Endodermal cell (in vitro differentiated cells): ENCODE results near the gene CSF2. TPM values are rescaled to one million over a fixed set of nuclear protein-coding genes. Genes with fewer than 3 reads are reported as not detected.

Experiments
- DNase-seq: peaks from one replicate; pipeline ENCODE4 v3.0.0-alpha.2; 2017
- H3K27ac ChIP-seq: 2 replicates; pipeline ENCODE4 v1.5.1; 2013; ENCODE audit warnings: mild to moderate bottlenecking, low read depth, low read length, moderate library complexity
- H3K27me3 ChIP-seq: 2 replicates; pipeline ENCODE4 v1.6.1; 2013; ENCODE audit warnings: mild to moderate bottlenecking, low read length, moderate library complexity; ENCODE audit not compliant: insufficient read depth, control insufficient read depth, poor library complexity, severe bottlenecking
- H3K36me3 ChIP-seq: 2 replicates; pipeline ENCODE4 v1.7.0; 2013; ENCODE audit warnings: mild to moderate bottlenecking, low read length, moderate library complexity; ENCODE audit not compliant: control insufficient read depth, insufficient read depth
- H3K4me1 ChIP-seq: one replicate; pipeline ENCODE4 v1.7.0; 2013; ENCODE audit warnings: low read length; ENCODE audit not compliant: control insufficient read depth, insufficient read depth
- H3K4me3 ChIP-seq: 2 replicates; pipeline ENCODE4 v1.5.1; 2013; ENCODE audit warnings: mild to moderate bottlenecking, low read length, moderate library complexity
- H3K9ac ChIP-seq: 2 replicates; pipeline ENCODE4 v1.6.1; 2013; ENCODE audit warnings: mild to moderate bottlenecking, low read length, moderate library complexity; ENCODE audit not compliant: poor library complexity, severe bottlenecking; ENCODE audit errors: extremely low read depth
- H3K9me3 ChIP-seq: 2 replicates; pipeline ENCODE4 v1.6.1; 2013; ENCODE audit warnings: mild to moderate bottlenecking, low read length, moderate library complexity; ENCODE audit not compliant: control insufficient read depth
- H3K27ac Mint-ChIP-seq: 2 replicates; pipeline ENCODE4 v1.8.0; 2020; ENCODE audit warnings: mixed read lengths
- H3K27me3 Mint-ChIP-seq: 2 replicates; pipeline ENCODE4 v1.8.0; 2021; ENCODE audit warnings: mild to moderate bottlenecking, mixed read lengths; ENCODE audit not compliant: insufficient read depth
- H3K36me3 Mint-ChIP-seq: 2 replicates; pipeline ENCODE4 v1.8.0; 2020; ENCODE audit warnings: low read depth, mixed read lengths
- H3K4me1 Mint-ChIP-seq: 2 replicates; pipeline ENCODE4 v1.8.0; 2020; ENCODE audit warnings: mixed read lengths
- H3K4me3 Mint-ChIP-seq: 2 replicates; pipeline ENCODE4 v1.8.0; 2020; ENCODE audit warnings: mild to moderate bottlenecking, moderate library complexity, mixed read lengths
- H3K9me3 Mint-ChIP-seq: 2 replicates; pipeline ENCODE4 v1.8.0; 2020; ENCODE audit warnings: mild to moderate bottlenecking, mixed read lengths
- CTCF ChIP-seq: fragments of 200-600 bp; sonication (generic); conservative IDR thresholded peaks from 2 replicates; pipeline ENCODE4 v1.5.0; 2021; ENCODE audit warnings: antibody characterized with exemption, mild to moderate bottlenecking
- WGBS, 2 experiments: methylation state at CpG; one replicate each; pipeline versions ENCODE4 v1.1.5 to v1.1.7; 2013; ENCODE audit warnings: missing lambda C conversion rate in 2 of 2, mixed read lengths in 1 of 2; ENCODE audit not compliant: insufficient coverage in 1 of 2, insufficient read length in 1 of 2; 5-methylcytosine and 5-hydroxymethylcytosine counted together
- total RNA-seq, 2 donors: library from RNA; stranded (reverse); fragmentation: NEBNext Ultra II Directional in 1 of 2; extraction: Animal tissue kit (Norgen Biotek cat#: 25700) in 1 of 2; gene quantifications; 2 replicates in 1 of 2; 3 replicates in 1 of 2; pipeline ENCODE4 v1.2.1, GENCODE V29; 2021

The CSF2 gene
- total RNA-seq, 2 donors from 2014 or later: not detected

- TF ChIP-seq CTCF: no peak
- Histone ChIP-seq H3K9me3 (no peaks in the 10 kb centered on the region), H3K4me1 (no peaks in the 10 kb centered on the region), H3K4me3 (no peak overlapping the region), H3K36me3 (no peaks in the 10 kb centered on the region), H3K27ac (no peak overlapping the region), H3K9ac (no peak overlapping the region), H3K27me3 (peaks cover 4% of the 10 kb centered on the region)
- Mint-ChIP-seq H3K4me1 (no peaks in the 10 kb centered on the region), H3K27me3 (peaks cover 2% of the 10 kb centered on the region), H3K9me3 (no peaks in the 10 kb centered on the region), H3K27ac (no peak overlapping the region), H3K36me3 (no peaks in the 10 kb centered on the region), H3K4me3 (no peak overlapping the region)
- 88 to 100% methylated on average over 1 to 4 of the region's 4 CpGs for WGBS, 2 experiments
- no peak for DNase-seq
These were observed 40.5 kb upstream of the CSF2 start for GRCh38 chr5:132033122-132033521.

DNA sequence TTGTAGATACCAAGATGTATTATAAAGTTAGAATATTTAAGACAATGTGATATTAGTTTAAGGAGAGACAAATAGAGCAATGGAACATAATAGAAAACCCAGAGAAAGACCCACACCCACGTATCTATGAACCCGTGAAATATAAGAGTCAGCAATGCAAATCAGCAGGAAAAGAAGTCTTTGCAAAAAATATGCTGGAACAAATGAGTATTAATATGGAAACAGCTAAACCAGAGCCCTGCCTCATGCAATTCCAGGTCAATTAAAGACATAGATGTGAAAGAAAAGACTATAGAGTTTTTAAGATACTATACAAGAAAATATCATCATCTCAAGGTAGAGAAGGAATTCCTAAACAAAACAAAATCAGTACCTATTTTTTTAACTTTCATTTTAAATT lies 36.2 kb upstream of the CSF2 start:
- no peak overlapping the region for H3K27ac ChIP-seq
- no peak for DNase-seq
- H3K27ac Mint-ChIP-seq: no peak overlapping the region
- H3K4me3 ChIP-seq: no peak overlapping the region
- peaks cover 6% of the 10 kb centered on the region for H3K27me3 Mint-ChIP-seq
- H3K4me1 ChIP-seq: no peaks in the 10 kb centered on the region
- no peak for TF ChIP-seq CTCF
- H3K36me3 ChIP-seq: no peaks in the 10 kb centered on the region
- WGBS, 2 experiments: 93% methylated on average over 2 of the region's 2 CpGs; no CpG with 5 or more reads in 1 of the 2 experiments
- no peak overlapping the region for H3K4me3 Mint-ChIP-seq
- no peaks in the 10 kb centered on the region for H3K36me3 Mint-ChIP-seq
- H3K9me3 ChIP-seq: no peaks in the 10 kb centered on the region
- no peaks in the 10 kb centered on the region for H3K4me1 Mint-ChIP-seq
- H3K9ac ChIP-seq: no peak overlapping the region
- peaks cover 4% of the 10 kb centered on the region for H3K27me3 ChIP-seq
- no peaks in the 10 kb centered on the region for H3K9me3 Mint-ChIP-seq

DNA sequence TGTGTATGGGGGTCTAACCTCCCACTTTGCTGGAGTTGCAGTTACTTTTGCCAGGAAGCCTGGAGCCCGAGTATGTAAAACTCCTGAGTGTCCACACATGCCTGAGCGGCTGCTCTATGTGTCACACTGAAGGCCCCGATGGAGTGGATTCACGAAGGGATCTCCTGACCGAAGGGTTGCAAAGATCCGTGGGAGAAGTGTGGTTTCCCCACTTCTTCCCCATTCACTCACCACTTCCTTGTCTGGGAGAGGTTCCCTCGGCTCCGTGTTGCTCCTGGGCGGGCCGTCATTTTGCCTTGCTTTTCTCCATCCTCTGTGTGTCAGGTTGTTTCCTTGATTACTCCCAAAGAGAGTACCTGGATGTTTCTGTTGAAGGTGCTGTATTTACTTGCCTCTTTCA lies 29.4 kb upstream of the CSF2 start:
- H3K9me3 Mint-ChIP-seq: no peaks in the 10 kb centered on the region
- 94 to 100% methylated on average over 3 to 10 of the region's 10 CpGs for WGBS, 2 experiments
- no peak for DNase-seq
- no peak overlapping the region for H3K27ac Mint-ChIP-seq
- H3K27ac ChIP-seq: no peak overlapping the region
- no peak overlapping the region for H3K4me3 ChIP-seq
- no peaks in the 10 kb centered on the region for H3K36me3 ChIP-seq
- no peak overlapping the region for H3K9ac ChIP-seq
- H3K4me3 Mint-ChIP-seq: no peak overlapping the region
- H3K4me1 Mint-ChIP-seq: no peaks in the 10 kb centered on the region
- peaks cover 4% of the 10 kb centered on the region for H3K27me3 Mint-ChIP-seq
- no peaks in the 10 kb centered on the region for H3K9me3 ChIP-seq
- H3K27me3 ChIP-seq: no peaks in the 10 kb centered on the region
- no peak for TF ChIP-seq CTCF
- H3K4me1 ChIP-seq: no peaks in the 10 kb centered on the region
- no peaks in the 10 kb centered on the region for H3K36me3 Mint-ChIP-seq
